ENCODE results near the gene USP30. TPM values are rescaled to one million over a fixed set of nuclear protein-coding genes. Genes with fewer than 3 reads are reported as not detected.

Gene USP30
- total and polyA plus RNA-seq, 9 of the 15 experiments (the other 6 are each of a cell fraction or from before 2014, with no cell fraction given): 1.4 to 15.2 (median 7.0) TPM

DNA sequence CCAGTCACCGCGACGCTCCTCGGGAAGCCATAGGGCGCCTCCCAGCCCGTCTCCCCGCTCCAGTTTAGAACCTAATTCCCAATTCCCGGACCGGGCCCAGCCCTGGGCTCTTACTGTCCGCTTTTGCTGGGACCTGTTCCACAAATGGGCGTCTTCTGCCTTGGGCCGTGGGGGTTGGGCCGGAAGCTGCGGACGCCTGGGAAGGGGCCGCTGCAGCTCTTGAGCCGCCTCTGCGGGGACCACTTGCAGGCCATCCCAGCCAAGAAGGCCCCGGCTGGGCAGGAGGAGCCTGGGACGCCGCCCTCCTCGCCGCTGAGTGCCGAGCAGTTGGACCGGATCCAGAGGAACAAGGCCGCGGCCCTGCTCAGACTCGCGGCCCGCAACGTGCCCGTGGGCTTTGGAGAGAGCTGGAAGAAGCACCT, 45.8 kb downstream of the USP30 start (continued):
- no peak for TF ChIP-seq ZNF584 (CRISPR knock-in tag; IDR thresholded peaks at IDR 0.05; ENCODE audit: low read depth)
- TF ChIP-seq SRF (CRISPR knock-in tag; IDR thresholded peaks at IDR 0.05): no peak
- no peak for TF ChIP-seq ARID2 (IDR thresholded peaks at IDR 0.05)
- TF ChIP-seq, protein P1, sequence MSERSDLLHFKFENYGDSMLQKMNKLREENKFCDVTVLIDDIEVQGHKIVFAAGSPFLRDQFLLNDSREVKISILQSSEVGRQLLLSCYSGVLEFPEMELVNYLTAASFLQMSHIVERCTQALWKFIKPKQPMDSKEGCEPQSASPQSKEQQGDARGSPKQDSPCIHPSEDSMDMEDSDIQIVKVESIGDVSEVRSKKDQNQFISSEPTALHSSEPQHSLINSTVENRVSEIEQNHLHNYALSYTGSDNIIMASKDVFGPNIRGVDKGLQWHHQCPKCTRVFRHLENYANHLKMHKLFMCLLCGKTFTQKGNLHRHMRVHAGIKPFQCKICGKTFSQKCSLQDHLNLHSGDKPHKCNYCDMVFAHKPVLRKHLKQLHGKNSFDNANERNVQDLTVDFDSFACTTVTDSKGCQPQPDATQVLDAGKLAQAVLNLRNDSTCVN (CRISPR knock-in tag; IDR thresholded peaks at IDR 0.05): no peak
- TF ChIP-seq XRCC4 (IDR thresholded peaks at IDR 0.05; ENCODE audit: extremely low read depth, insufficient read depth, insufficient read length): no peak
- TF ChIP-seq CBX5 (IDR thresholded peaks at IDR 0.05; ENCODE audit: borderline replicate concordance, low read depth): no peak
- TF ChIP-seq SIN3A (IDR thresholded peaks at IDR 0.05; ENCODE audit: borderline replicate concordance in 2 of 2, control insufficient read depth in 1 of 2, low read depth in 2 of 2, low read length in 2 of 2): peak; percentile 44 to 74; a peak in 2 of 4 replicates
- TF ChIP-seq, protein P2, sequence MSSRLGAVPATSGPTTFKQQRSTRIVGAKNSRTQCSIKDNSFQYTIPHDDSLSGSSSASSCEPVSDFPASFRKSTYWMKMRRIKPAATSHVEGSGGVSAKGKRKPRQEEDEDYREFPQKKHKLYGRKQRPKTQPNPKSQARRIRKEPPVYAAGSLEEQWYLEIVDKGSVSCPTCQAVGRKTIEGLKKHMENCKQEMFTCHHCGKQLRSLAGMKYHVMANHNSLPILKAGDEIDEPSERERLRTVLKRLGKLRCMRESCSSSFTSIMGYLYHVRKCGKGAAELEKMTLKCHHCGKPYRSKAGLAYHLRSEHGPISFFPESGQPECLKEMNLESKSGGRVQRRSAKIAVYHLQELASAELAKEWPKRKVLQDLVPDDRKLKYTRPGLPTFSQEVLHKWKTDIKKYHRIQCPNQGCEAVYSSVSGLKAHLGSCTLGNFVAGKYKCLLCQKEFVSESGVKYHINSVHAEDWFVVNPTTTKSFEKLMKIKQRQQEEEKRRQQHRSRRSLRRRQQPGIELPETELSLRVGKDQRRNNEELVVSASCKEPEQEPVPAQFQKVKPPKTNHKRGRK (tag; IDR thresholded peaks at IDR 0.05): no peak
- no peak for TF ChIP-seq POU5F1 (IDR thresholded peaks at IDR 0.05; ENCODE audit: borderline replicate concordance, low read depth, low read length, partially characterized antibody)
- TF ChIP-seq MAFK (IDR thresholded peaks at IDR 0.05; ENCODE audit: low read length): no peak
- TF ChIP-seq YY1 (IDR thresholded peaks at IDR 0.05; ENCODE audit: borderline replicate concordance in 1 of 3, control insufficient read depth in 1 of 3, extremely low read depth in 1 of 3, insufficient read depth in 3 of 3, insufficient read length in 1 of 3, insufficient replicate concordance in 2 of 3, low read depth in 1 of 3, low read length in 2 of 3): no peak
- TF ChIP-seq ZNF695 (CRISPR knock-in tag; IDR thresholded peaks at IDR 0.05): no peak
- no peak for TF ChIP-seq ZSCAN29 (IDR thresholded peaks at IDR 0.05)
- no peak for TF ChIP-seq MAFF (IDR thresholded peaks at IDR 0.05; ENCODE audit: low read length)
- TF ChIP-seq TAF1 (IDR thresholded peaks at IDR 0.05; ENCODE audit: control insufficient read depth, extremely low read depth, insufficient read depth, low read length, severe bottlenecking): no peak
- TF ChIP-seq TCFL5 (CRISPR knock-in tag; conservative IDR thresholded peaks at IDR 0.05): no peak
- TF ChIP-seq DMBX1 (CRISPR knock-in tag; IDR thresholded peaks at IDR 0.05; ENCODE audit: borderline replicate concordance): no peak
- TF ChIP-seq IFI16 (CRISPR knock-in tag; IDR thresholded peaks at IDR 0.05): no peak
- TF ChIP-seq NFE2L1 (tag; IDR thresholded peaks at IDR 0.05; ENCODE audit: borderline replicate concordance, low read depth): no peak
- no peak for TF ChIP-seq ZKSCAN3 (CRISPR knock-in tag; IDR thresholded peaks at IDR 0.05)
- TF ChIP-seq, protein P3, sequence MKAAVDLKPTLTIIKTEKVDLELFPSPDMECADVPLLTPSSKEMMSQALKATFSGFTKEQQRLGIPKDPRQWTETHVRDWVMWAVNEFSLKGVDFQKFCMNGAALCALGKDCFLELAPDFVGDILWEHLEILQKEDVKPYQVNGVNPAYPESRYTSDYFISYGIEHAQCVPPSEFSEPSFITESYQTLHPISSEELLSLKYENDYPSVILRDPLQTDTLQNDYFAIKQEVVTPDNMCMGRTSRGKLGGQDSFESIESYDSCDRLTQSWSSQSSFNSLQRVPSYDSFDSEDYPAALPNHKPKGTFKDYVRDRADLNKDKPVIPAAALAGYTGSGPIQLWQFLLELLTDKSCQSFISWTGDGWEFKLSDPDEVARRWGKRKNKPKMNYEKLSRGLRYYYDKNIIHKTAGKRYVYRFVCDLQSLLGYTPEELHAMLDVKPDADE (conservative IDR thresholded peaks at IDR 0.05; ENCODE audit: control insufficient read depth, low read depth, low read length): peak; percentile 8; the same call in 1 of the 2 replicates
- TF ChIP-seq, protein P4, sequence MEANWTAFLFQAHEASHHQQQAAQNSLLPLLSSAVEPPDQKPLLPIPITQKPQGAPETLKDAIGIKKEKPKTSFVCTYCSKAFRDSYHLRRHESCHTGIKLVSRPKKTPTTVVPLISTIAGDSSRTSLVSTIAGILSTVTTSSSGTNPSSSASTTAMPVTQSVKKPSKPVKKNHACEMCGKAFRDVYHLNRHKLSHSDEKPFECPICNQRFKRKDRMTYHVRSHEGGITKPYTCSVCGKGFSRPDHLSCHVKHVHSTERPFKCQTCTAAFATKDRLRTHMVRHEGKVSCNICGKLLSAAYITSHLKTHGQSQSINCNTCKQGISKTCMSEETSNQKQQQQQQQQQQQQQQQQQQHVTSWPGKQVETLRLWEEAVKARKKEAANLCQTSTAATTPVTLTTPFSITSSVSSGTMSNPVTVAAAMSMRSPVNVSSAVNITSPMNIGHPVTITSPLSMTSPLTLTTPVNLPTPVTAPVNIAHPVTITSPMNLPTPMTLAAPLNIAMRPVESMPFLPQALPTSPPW (CRISPR knock-in tag; IDR thresholded peaks at IDR 0.05): no peak; the same call in 1 of the 2 replicates

Measured in K562 (cell line).